GM12872 (cell line): ENCODE results near the gene CTBP2.

Source experiments
- TF ChIP-seq, protein P1 (sequence below): IDR thresholded peaks from 3 replicates; pipeline ENCODE4 v1.5.1; 2011; ENCODE audit warnings: low read depth, mild to moderate bottlenecking, low read length, moderate library complexity; ENCODE audit not compliant: insufficient read depth

CTBP2 gene

DNA sequence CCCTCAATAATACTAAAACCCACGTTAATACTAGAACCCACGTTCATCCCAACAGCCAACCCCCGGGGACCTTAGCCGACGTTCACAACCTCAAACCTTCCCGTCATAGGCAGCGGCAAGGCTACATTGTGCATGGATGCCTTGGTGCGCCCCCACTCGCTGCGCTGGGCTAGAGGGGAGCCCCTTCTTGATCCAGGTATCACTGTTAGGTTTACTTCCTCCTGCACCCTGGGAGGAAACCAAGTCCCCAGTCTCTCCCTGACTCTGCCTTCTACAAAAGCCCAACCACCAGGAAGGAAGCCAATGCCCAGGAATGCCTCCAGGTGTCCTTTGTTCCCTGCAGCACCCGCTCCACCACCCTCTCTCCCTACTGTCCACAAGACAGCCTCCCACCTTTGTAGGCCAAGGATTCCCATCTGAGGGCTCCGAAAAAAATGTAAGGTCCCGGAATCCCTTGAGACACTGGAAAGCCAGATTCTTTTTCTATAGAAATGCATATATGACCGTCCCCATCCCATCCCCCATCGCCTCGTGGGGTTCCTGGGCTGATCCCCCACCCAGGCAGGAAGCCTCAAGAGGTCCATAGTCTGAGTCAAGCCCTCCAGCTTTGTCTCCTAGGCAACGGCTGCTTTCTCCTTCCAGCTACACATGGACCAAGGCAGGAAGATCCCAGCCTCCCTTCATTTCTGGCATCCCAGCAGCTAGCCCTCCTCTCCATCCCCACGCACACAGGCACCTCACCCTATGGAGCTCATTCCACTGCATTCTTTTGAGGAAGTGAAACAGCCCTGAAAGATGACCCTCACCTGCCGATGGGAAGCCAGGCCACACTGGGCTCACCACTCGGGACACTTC lies 25.2 kb downstream of the CTBP2 start:
- TF ChIP-seq, protein P1, sequence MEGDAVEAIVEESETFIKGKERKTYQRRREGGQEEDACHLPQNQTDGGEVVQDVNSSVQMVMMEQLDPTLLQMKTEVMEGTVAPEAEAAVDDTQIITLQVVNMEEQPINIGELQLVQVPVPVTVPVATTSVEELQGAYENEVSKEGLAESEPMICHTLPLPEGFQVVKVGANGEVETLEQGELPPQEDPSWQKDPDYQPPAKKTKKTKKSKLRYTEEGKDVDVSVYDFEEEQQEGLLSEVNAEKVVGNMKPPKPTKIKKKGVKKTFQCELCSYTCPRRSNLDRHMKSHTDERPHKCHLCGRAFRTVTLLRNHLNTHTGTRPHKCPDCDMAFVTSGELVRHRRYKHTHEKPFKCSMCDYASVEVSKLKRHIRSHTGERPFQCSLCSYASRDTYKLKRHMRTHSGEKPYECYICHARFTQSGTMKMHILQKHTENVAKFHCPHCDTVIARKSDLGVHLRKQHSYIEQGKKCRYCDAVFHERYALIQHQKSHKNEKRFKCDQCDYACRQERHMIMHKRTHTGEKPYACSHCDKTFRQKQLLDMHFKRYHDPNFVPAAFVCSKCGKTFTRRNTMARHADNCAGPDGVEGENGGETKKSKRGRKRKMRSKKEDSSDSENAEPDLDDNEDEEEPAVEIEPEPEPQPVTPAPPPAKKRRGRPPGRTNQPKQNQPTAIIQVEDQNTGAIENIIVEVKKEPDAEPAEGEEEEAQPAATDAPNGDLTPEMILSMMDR = no peak

DNA sequence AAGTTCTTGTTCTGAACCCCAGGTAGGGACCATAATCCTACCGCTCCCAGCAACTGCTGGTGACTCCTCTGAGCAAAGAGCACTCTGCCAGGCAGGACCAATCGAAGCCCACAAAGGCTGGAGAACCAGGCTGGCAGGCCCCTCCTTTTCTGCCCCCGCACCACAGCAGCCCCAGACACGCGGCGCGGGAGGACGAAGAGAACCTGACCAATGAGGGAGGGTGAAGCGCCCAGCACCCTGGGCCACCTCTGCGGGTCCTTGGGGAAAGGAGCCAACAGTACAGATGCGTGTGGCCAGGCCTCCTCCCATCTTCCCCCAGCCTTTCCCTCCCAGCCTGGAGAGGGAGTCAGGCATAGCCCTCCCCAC lies 25.9 kb downstream of the CTBP2 start:
- TF ChIP-seq, protein P1 = no peak

DNA sequence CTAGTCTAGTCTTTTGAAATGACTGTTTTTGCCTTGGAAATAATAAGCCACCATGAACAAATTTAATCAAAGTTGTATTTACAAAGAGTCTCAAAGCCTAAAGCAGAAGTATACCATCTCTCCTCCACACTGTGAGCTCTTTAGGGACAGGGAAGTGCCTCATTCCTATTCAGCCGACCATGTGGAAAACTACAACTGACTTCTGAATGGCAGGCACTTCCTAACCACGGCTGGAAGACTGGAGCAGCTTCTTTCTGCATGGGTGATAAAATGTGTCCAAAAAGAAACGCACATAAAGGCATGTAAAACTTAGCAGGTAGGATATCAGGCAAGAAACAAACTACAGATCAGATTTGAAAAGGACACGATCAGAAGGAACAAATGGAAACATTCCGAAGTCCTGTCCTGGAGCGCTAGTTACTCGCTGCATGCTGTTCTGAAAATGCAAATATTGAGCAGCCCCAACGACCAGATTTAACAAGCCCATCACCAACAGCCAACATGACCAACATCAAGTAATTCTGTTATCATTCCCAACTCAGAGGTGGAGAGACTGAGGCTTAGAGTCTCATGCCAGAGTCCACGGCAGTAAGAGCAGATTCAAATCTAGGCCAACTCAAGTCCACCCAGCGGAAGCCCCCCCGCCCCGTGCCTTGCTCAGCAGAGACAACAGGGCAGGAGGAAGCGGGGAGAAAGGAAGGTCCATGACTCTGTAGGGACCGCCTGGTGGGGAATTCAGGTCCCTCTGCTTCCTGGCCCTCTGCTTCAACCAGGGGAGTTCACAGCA lies 26.5 kb downstream of the CTBP2 start:
- TF ChIP-seq, protein P1 = no peak

DNA sequence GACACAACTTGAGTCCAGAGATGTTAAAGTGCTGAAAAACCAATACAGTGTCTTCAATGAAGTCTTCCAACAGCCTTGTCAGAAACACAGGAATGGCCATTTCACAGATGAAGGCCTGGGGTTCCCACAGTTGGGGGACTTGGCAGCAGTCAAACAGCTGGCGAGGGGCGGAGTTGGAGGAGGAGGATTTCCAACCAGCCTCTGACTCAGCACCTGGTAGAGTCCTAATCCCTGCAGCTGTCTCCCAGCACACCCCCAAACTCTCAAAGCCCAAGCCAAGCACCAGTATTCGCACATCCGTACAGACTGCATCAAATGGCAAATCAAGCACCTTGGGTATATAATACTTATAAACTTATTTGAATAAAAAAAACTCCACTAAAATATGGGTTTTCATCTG lies 28.0 kb downstream of the CTBP2 start:
- TF ChIP-seq, protein P1 = no peak

- TF ChIP-seq, protein P1 = no peak
Measured at GRCh38 chr10:125130916-125131315, 29.4 kb downstream of the CTBP2 start.

GRCh38 chr10:125130260-125130659 lies 30.1 kb downstream of the CTBP2 start:
- TF ChIP-seq, protein P1 = no peak

DNA sequence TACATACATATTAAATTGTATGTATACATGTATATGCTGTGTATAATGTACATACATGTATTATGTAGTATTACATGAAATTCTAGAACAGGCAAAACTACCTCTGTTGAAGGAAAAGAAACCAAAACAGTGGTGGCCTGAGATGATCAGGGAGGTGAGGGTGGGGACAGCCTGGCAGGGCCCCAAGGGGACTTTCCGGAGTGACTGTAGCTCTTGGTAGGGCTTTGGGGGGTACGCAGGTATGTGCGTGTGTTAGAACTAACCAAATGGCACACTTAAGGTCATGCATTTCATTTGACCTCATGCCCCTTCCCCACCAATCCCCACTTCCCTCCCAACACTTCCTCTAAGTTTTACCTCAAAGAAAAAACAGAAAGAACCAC lies 31.3 kb downstream of the CTBP2 start:
- TF ChIP-seq, protein P1 = no peak
